ENCODE data around the gene LRRC30.

Gene LRRC30

DNA sequence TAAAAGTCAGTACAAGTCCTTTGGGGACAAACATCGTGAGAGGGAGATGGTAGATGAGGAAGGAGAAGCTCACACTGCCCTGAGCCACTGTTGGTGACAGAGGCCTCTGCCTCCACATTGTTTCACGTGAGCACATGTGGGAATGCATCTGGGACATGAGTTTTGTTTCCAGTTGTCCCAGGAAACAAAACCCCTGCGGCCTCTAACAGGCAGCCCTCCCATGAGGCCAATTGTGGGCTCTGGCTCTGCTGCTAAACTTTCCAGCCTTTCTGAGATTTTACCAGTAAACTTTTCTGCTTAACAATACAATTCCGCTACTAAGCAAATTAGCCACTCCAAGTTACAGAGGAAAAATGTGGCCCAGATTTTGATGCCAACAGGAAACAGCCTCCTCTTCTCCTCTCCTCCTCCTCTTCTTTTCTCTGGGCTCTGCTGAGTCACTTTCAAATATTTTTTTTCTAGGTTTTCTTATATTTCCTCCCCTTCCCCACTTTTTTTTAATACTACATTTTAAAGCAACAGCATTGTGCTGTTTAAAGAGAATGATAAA is 23.4 kb upstream of the LRRC30 start:
- peak; percentile 26 for DNase-seq (ENCODE audit: low read depth)
- H3K4me3 ChIP-seq (ENCODE audit: control insufficient read depth, low read depth, low read length), result no peak overlapping the region
- TF ChIP-seq, protein P1, sequence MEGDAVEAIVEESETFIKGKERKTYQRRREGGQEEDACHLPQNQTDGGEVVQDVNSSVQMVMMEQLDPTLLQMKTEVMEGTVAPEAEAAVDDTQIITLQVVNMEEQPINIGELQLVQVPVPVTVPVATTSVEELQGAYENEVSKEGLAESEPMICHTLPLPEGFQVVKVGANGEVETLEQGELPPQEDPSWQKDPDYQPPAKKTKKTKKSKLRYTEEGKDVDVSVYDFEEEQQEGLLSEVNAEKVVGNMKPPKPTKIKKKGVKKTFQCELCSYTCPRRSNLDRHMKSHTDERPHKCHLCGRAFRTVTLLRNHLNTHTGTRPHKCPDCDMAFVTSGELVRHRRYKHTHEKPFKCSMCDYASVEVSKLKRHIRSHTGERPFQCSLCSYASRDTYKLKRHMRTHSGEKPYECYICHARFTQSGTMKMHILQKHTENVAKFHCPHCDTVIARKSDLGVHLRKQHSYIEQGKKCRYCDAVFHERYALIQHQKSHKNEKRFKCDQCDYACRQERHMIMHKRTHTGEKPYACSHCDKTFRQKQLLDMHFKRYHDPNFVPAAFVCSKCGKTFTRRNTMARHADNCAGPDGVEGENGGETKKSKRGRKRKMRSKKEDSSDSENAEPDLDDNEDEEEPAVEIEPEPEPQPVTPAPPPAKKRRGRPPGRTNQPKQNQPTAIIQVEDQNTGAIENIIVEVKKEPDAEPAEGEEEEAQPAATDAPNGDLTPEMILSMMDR (conservative IDR thresholded peaks at IDR 0.05; ENCODE audit: control insufficient read depth, insufficient read depth, low read depth, low read length), result no peak

DNA sequence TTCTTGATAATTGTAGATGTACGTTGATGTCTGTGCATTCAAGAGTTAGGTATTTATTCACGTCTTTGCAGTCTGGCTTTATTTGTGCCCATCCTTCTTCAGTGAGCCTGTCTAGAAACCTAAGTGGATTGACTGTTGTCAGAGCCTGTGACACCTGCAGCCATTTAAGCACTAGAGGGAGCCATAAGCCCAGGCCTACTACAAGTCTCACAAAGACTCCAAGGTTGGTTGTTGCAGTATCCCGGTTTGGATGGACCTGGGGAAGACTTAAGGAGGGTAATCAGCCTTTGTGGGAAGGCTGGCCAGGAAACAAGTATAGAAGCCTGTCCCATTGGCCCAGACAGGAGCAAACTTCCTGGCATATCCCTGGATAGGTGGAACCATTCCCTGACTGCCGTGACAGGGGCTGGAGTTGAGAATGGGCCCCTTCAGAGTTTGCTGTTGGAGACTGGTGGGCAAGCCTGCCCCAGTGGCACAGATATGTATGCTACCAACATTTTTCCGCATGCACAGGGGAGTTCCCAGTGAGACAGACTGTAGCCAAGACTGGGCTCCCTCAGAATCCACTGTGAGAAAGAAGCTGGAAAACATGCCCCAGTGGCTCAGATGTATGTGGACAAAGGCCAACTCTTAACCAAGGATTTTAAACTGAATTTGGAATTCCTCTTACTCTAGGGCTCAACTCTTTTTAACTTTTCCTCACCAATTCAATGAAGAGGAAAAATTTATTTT is 9.3 kb upstream of the LRRC30 start:
- no peak overlapping the region for H3K4me3 ChIP-seq (ENCODE audit: control insufficient read depth, low read depth, low read length)
- peak; percentile 75 for DNase-seq (ENCODE audit: low read depth)
- TF ChIP-seq, protein P1 (conservative IDR thresholded peaks at IDR 0.05; ENCODE audit: control insufficient read depth, insufficient read depth, low read depth, low read length), result peak; percentile 96

DNA sequence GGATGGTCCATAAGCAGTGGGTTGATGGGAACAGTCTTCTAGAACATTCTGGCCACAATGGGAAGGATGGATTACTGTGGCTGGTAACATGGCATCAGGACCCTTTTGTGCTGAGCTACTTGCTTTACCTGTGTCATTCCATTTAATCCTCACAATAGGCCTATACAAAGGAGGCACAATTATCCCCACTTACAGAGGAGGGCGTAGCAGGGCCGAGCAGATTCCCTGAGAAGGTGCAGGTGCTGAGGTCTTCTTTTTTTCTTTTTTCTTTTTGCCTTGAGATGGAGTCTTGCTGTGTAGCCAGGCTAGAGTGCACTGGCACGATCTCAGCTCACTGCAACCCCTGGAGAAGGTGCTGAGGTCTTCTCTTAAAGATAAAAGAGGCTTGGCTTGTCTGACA is 6.7 kb upstream of the LRRC30 start:
- DNase-seq (ENCODE audit: low read depth), result no peak
- TF ChIP-seq, protein P1 (conservative IDR thresholded peaks at IDR 0.05; ENCODE audit: control insufficient read depth, insufficient read depth, low read depth, low read length), result no peak
- H3K4me3 ChIP-seq (ENCODE audit: control insufficient read depth, low read depth, low read length), result no peak overlapping the region

DNA sequence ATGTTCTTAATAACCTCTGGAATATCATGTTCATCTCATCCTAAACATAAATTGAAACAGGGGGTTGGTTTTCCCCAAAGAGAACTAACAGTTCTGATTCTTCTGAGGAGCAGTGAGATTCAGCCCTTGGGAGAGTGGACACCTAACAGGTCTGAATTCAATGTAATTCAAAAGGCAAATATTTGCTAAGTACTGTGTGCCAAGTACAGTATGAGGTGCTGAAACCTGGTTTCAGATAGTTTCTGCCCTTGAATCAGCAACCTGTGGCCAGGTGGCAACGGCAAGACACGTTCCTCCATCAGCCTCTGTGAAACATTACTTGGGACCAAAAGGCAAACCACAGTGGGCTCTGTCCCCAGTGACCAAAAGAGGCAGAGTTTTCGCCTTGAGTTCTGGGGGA is 1.3 kb downstream of the LRRC30 start:
- TF ChIP-seq, protein P1 (conservative IDR thresholded peaks at IDR 0.05; ENCODE audit: control insufficient read depth, insufficient read depth, low read depth, low read length), result no peak
- H3K4me3 ChIP-seq (ENCODE audit: control insufficient read depth, low read depth, low read length), result no peak overlapping the region
- no peak for DNase-seq (ENCODE audit: low read depth)

DNA sequence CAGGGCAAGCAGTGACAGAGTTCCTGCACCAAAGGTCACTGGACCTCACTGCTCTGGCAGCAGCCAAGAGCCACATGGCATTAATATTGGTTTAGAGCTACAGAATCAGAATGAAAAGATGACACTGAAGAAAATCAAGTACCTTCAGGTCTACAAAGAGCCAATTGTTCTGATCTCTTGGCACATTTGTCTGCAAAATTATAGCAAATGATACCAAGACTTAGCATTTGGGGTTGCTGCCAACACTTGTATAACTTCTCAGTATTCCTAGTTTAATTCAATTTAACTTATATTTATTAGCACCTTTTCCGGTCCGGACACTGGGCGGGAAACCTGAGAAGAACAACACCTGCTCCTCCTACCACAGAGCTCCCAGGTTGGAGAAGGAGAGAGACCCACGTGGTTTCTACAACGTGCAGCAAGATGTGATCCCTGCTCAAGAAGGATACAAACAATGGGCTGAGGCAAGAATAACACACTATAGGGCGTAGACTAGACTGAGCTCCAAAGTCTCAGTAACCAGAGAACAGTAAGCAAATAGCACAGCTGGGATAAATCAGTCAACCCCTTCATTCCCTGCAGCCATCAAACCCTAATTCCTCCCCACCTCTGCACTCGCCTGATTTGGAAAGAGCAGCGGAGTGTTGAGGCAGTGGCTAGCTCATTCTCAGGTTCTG is 2.4 kb downstream of the LRRC30 start:
- H3K4me3 ChIP-seq (ENCODE audit: control insufficient read depth, low read depth, low read length), result no peak overlapping the region
- DNase-seq (ENCODE audit: low read depth), result no peak
- TF ChIP-seq, protein P1 (conservative IDR thresholded peaks at IDR 0.05; ENCODE audit: control insufficient read depth, insufficient read depth, low read depth, low read length), result no peak

DNA sequence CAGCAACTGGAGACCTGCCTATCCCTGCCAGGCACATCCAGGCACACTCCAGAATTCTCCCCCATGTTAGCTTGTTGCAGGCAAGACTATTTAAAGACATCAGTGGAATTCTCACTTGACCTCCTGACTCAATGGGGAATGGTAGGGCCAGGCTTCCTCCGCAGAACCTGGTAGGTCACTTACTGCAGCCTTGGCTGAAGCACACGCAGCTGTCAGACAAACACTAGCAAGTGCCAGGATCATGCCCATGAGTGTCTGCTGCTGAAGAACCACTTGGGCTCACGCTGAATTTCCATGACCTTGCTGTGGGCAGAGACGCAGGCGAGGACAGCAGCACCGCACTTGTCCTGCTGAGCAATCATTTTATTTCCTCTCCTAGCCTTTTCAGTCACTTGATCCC is 3.2 kb downstream of the LRRC30 start:
- no peak overlapping the region for H3K4me3 ChIP-seq (ENCODE audit: control insufficient read depth, low read depth, low read length)
- TF ChIP-seq, protein P1 (conservative IDR thresholded peaks at IDR 0.05; ENCODE audit: control insufficient read depth, insufficient read depth, low read depth, low read length), result no peak
- no peak for DNase-seq (ENCODE audit: low read depth)
